GM12864 (cell line): ENCODE results near the gene NTMT2.

Experiments
- DNase-seq: peaks from one replicate; pipeline ENCODE4 v3.0.0-alpha.2; 2011; ENCODE audit warnings: low read depth
- H3K4me3 ChIP-seq: 2 replicates; pipeline ENCODE4 v1.5.1; 2011; ENCODE audit warnings: mild to moderate bottlenecking, low read depth, low read length, control low read depth
- TF ChIP-seq, protein P1 (sequence below): IDR thresholded peaks from 2 replicates; pipeline ENCODE4 v1.5.1; 2011; ENCODE audit warnings: low read depth, mild to moderate bottlenecking, moderate library complexity, low read length, control low read depth, inconsistent platforms; ENCODE audit errors: missing control alignments

NTMT2 gene

DNA sequence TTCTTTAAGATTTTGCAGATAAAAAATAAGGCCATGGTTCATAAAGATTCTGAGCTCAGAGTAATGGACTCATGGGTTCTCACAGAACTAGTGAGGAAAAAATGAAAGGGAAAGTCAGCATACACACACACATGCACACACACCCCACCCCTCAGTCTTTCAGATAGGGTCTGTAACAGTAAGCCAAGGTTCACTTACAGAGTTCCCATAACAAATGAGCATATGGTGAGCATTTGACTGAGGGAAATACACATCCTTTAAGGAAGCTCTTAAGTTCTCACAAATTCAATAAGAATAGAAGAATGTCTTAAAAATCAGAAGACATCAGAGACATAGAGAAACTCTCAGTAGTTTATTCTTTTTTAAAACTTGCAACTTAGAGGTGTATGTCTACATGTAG is 57.9 kb downstream of the NTMT2 start:
- no peak overlapping the region for H3K4me3 ChIP-seq
- no peak for DNase-seq
- TF ChIP-seq, protein P1, sequence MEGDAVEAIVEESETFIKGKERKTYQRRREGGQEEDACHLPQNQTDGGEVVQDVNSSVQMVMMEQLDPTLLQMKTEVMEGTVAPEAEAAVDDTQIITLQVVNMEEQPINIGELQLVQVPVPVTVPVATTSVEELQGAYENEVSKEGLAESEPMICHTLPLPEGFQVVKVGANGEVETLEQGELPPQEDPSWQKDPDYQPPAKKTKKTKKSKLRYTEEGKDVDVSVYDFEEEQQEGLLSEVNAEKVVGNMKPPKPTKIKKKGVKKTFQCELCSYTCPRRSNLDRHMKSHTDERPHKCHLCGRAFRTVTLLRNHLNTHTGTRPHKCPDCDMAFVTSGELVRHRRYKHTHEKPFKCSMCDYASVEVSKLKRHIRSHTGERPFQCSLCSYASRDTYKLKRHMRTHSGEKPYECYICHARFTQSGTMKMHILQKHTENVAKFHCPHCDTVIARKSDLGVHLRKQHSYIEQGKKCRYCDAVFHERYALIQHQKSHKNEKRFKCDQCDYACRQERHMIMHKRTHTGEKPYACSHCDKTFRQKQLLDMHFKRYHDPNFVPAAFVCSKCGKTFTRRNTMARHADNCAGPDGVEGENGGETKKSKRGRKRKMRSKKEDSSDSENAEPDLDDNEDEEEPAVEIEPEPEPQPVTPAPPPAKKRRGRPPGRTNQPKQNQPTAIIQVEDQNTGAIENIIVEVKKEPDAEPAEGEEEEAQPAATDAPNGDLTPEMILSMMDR = no peak

DNA sequence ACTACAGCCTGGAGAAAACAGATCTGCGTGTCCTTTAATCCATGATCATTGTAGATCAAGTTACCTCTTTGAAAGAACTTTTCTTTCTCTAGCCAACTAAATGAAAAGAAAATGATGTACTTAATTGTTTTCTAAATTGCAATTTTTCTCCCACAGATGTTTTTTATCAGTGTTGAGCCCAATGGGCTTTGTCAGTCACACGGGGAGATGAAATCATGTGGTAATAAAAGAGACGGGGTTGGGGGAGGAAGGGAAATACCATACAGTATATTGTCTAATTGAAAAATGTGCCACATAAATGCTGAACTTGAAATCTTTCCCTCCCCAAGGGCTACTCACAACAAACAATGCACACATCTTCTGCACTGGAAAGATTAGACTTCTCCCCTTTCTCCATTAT is 58.4 kb downstream of the NTMT2 start:
- no peak for DNase-seq
- TF ChIP-seq, protein P1 = no peak
- no peak overlapping the region for H3K4me3 ChIP-seq

DNA sequence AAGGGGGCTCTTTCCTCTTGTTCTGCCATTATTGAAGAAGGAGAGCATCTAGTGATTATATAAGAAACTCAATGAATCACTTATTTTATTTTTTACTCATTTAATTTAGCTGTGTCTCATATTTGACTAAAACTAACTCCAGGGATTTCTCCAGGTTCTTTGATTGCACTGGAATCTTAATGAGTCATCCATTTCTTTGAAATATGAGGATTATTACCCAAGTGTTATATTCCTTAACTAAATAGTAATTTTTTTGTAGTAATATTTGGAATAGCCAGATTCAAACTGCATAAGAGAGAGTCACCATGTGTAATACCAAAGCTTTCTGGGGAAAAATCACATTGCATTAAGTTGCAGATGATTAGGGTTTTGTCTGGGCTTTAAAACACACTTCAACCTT is 59.5 kb downstream of the NTMT2 start:
- H3K4me3 ChIP-seq = no peak overlapping the region
- no peak for DNase-seq
- TF ChIP-seq, protein P1 = no peak

DNA sequence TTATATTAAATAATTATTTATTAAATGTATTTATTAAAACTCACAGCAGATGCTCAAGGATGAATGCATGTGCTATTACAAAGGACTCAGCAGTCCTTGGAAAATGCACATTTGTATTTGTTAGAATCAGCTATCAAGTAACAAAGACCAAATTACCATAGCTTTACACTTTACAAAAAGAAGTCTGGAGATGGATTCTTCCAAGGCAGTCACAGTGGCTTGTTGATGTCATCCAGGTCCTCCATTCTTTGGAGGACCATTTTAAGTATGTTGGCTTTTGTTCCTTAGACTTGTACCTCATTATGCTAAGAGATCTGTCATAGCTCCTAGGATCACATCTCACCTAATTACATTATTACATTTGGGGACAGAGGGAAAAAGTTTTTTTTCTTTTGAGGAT is 63.4 kb downstream of the NTMT2 start:
- no peak overlapping the region for H3K4me3 ChIP-seq
- DNase-seq = no peak
- TF ChIP-seq, protein P1 = no peak

DNA sequence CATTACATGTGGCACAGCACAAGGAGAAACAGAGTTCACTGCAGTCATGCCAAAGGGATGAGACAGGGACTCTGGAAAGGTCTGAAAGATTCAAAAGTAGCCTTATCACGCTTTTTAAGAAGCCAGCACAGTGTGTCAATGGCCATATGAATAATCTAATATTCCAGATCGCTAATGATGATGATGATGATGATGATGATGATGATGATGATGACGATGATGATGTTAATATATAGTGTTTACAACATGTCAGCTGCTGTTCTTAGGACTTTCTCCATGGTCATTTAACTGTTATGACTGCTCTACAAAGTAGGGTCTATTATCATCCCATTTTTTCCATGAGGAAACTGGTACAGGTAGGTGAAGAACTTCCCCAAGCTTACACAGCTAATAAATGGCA is 64.4 kb downstream of the NTMT2 start:
- no peak overlapping the region for H3K4me3 ChIP-seq
- TF ChIP-seq, protein P1 = no peak
- no peak for DNase-seq

DNA sequence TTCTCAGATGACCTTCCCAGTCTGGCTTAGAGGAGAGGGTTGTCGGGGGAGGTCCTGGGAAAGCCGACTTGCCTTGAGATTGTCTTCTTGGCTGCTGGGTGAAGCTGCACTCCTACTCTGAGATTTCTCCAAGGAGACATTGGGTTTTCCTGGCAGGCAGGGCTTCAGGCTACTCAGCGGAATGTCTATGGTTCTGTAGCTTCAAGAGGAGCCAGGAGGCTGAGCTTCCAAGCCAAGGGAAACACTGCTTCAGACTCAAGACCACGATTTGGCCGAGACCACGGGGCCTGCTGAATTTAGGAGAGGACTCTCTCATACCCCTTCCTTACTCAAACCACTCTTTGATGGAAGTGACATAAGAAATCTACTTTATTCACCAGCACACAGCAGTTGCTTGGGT is 67.8 kb downstream of the NTMT2 start:
- DNase-seq = no peak
- no peak overlapping the region for H3K4me3 ChIP-seq
- TF ChIP-seq, protein P1 = no peak

DNA sequence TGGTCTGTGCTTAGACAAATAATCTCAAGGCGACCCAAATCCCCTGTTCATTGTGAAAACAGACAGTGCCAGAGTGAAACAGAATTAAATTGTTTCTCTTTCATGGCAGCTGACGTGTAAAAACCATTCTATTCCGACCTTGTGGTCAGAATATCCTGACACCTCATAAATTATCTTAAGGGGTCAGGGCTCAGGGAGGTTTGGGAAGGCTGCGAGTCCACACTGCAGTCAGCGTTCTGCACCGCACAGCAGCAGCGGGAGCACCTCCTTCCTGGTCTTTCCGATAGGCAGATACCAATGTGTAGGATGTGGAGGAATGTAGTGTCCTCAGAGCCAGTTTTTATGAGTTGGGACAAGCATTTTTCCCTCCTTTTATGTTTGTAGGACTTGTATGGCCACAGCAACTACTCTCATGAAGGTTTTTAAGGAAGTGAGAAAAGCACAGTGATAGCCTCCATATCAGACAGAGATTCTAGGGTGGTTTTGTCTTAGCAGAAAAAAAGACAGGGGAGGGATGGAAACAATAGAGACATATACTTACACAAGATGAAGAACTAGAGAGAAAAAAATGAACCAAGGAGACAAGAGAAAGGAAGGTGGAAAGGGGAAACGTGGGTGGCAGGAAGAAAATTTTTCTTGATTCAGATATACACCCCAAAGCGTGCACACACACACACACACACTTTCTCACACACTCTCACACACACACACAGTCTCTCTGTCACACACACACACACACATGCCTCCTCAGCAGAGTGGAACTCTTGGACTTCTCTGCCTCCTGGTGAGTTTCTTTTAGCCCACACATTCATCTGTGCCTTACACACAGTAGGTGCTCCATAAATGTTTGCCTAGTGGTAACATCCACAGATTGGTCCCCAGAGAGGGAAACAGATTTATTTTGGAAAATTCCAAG is 68.6 kb downstream of the NTMT2 start:
- TF ChIP-seq, protein P1 = no peak
- H3K4me3 ChIP-seq = no peak overlapping the region
- DNase-seq = no peak
